Neutrophil (primary cell): ENCODE results near the gene AK2.
"Not testable (repeated sequence)": the region's sequence is repeated elsewhere in the genome, so short reads cannot be mapped to it uniquely, and the experiment has no call there.

Experiments
- H3K27ac ChIP-seq: fragments of 200-600 bp; sonication (generic); 2 replicates; pipeline ENCODE4 v1.5.1; 2016; ENCODE audit warnings: mild to moderate bottlenecking, moderate library complexity
- H3K27me3 ChIP-seq: fragments of 200-600 bp; sonication (generic); 2 replicates; pipeline ENCODE4 v1.6.0; 2016; ENCODE audit warnings: mild to moderate bottlenecking
- H3K36me3 ChIP-seq: fragments of 200-600 bp; sonication (generic); 2 replicates; pipeline ENCODE4 v1.5.1; 2017
- H3K4me1 ChIP-seq, 2 experiments: fragments of 200-600 bp in 1 of 2; sonication (generic) in 1 of 2; 1 replicate in 1 of 2; 2 replicates in 1 of 2; pipeline versions ENCODE4 v1.5.1 to v1.6.1; 2013 to 2016; ENCODE audit warnings: low read depth in 1 of 2, low read length in 1 of 2, mild to moderate bottlenecking in 1 of 2, moderate library complexity in 1 of 2; ENCODE audit not compliant: control insufficient read depth in 1 of 2, insufficient read depth in 1 of 2
- H3K4me3 ChIP-seq, 2 experiments: fragments of 200-600 bp in 1 of 2; sonication (generic) in 1 of 2; 1 replicate in 1 of 2; 2 replicates in 1 of 2; pipeline ENCODE4 v1.5.1; 2013 to 2016; ENCODE audit warnings: low read depth in 1 of 2, low read length in 1 of 2, mild to moderate bottlenecking in 1 of 2, moderate library complexity in 1 of 2
- H3K9me3 ChIP-seq: fragments of 200-600 bp; sonication (generic); 2 replicates; pipeline ENCODE4 v1.5.1; 2016
- CTCF ChIP-seq: fragments of 200-600 bp; sonication (generic); IDR thresholded peaks from 2 replicates; pipeline ENCODE4 v1.5.1; 2016; ENCODE audit warnings: antibody characterized with exemption

The AK2 gene

DNA sequence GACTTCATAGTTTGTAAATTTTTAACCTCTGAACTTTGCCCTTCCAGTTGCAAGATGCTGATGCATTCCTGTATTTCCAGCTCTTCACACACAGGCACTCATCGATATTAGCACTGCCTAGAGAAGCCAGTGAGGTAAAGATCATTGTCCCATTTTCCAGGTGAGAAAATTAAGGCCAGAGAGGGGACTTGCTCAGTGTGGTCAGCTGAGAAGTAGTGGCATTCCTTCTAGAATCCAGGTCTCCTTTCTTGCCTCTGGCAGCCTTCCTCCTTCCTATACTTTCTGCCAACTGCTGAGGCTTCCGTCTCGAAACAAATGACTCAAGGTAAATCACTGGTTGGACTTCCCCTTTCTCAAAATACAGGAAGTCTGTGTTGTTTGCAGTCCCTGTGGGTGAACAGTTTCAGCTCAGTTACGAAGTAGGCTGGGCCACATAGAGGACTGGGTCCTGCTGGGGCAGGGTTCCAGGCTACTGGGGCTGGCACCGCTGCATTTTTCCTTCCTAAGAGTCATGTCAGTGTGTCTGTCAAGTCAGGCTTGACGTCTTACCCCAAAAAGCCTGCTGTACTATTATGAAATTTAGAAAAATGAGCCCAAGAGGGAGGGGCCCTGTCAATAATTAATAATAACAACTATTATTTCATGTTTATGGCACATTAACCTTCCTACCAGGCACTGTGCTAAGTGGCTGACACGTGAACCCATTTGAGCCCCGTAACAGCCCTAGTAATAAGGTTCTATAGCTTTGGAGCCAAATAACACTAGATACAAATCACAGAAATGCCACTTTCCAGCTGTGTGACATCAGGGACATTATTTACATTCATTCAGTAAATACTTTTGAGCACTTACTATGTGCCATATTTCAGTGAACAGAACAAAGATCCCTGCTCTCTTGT, 55.4 kb downstream of the AK2 start:
- no peaks in the 10 kb centered on the region for H3K9me3 ChIP-seq
- no peaks in the 10 kb centered on the region for H3K36me3 ChIP-seq
- H3K4me3 ChIP-seq: peak overlapping the region; percentile 42 to 52
- H3K27me3 ChIP-seq: no peaks in the 10 kb centered on the region
- H3K27ac ChIP-seq: peak overlapping the region; percentile 96
- peaks cover 56 to 60% of the 10 kb centered on the region in 2 experiments for H3K4me1 ChIP-seq
- no peak for TF ChIP-seq CTCF

DNA sequence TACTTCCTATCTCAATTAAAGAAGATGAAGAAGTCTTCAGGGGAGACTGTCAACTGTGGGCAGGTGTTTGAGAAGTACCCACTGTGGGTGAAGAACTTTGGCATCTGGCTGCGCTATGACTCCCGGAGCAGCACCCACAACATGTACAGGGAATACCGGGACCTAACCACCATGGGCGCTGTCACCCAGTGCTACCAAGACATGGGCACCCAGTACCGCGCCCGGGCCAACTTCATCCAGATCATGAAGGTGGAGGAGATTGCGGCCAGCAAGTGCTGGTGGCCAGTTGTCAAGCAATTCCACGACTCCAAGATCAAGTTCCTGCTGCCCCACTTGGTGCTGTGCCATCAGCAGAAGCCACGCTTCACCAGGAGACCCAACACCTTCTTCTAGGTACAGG, 56.6 kb downstream of the AK2 start:
- peak overlapping the region; percentile 96 for H3K27ac ChIP-seq
- no peaks in the 10 kb centered on the region for H3K9me3 ChIP-seq
- TF ChIP-seq CTCF: no peak
- H3K36me3 ChIP-seq: no peaks in the 10 kb centered on the region
- H3K4me3 ChIP-seq: peak overlapping the region in 1 of 2 experiments; percentile 52
- H3K27me3 ChIP-seq: no peaks in the 10 kb centered on the region
- H3K4me1 ChIP-seq: peaks cover 54 to 55% of the 10 kb centered on the region in 2 experiments

- TF ChIP-seq CTCF: no peak
- no peaks in the 10 kb centered on the region for H3K36me3 ChIP-seq
- no peak overlapping the region for H3K4me3 ChIP-seq
- peaks cover under 1% of the 10 kb centered on the region for H3K27me3 ChIP-seq
- H3K27ac ChIP-seq: no peak overlapping the region
- no peaks in the 10 kb centered on the region for H3K9me3 ChIP-seq
- peaks cover 43% of the 10 kb centered on the region in 2 experiments for H3K4me1 ChIP-seq
These were observed 57.8 kb downstream of the AK2 start for GRCh38 chr1:32978854-32979253.

DNA sequence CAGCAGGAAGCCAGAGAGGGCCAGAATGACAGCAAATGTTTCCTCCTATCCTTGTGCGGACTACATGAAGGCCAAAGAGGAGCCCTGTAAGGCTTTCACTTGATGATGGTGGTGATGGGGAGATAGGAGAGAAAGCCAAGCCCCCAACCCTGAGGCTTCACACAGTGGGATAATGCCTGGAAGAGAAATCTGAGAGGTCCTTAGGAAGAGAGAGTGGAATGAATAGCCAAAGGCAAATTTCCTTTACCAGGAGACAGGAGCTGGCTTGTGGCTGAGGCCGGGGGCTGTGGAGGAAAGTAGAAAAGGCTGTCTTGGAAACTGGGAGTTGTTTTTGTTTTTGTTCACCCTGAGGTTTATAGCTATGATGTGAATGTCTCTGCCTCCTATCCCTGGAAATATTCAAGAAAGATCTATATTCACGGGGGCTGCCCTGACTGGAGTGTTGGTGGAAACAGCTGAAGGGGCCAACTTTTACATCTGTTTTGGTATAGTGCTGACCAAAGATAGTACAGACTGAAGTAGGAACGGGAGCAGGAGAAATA, 59.1 kb downstream of the AK2 start:
- no peak overlapping the region for H3K4me3 ChIP-seq
- H3K9me3 ChIP-seq: no peaks in the 10 kb centered on the region
- TF ChIP-seq CTCF: no peak
- H3K27me3 ChIP-seq: peaks cover 11% of the 10 kb centered on the region
- peak overlapping the region; percentile 18 for H3K27ac ChIP-seq
- H3K4me1 ChIP-seq: peaks cover 40 to 42% of the 10 kb centered on the region in 2 experiments
- H3K36me3 ChIP-seq: no peaks in the 10 kb centered on the region

DNA sequence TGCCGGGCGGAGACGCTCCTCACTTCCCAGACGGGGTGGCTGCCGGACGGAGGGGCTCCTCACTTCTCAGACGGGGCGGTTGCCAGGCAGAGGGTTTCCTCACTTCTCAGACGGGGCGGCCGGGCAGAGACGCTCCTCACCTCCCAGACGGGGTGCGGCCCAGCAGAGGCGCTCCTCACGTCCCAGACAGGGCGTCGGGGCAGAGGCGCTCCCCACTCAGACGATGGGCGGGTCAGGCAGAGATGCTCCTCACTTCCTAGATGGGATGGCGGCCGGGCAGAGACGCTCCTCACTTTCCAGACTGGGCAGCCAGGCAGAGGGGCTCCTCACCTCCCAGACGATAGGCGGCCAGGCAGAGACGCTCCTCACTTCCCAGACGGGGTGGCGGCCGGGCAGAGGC, 61.6 kb downstream of the AK2 start:
- not testable (repeated sequence) for H3K36me3 ChIP-seq, H3K9me3 ChIP-seq, H3K27ac ChIP-seq, H3K4me3 ChIP-seq
- H3K27me3 ChIP-seq: peaks cover 32% of the 10 kb centered on the region
- peaks cover 18 to 21% of the 10 kb centered on the region in 2 experiments for H3K4me1 ChIP-seq

DNA sequence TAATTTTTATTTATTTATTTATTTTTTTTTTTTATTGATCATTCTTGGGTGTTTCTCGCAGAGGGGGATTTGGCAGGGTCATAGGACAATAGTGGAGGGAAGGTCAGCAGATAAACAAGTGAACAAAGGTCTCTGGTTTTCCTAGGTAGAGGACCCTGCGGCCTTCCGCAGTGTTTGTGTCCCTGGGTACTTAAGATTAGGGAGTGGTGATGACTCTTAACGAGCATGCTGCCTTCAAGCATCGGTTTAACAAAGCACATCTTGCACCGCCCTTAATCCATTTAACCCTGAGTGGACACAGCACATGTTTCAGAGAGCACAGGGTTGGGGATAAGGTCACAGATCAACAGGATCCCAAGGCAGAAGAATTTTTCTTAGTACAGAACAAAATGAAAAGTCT, 63.2 kb downstream of the AK2 start:
- H3K36me3 ChIP-seq, H3K27ac ChIP-seq, H3K9me3 ChIP-seq: not testable (repeated sequence)
- peak overlapping the region in 1 of 2 experiments; percentile 56 for H3K4me3 ChIP-seq
- H3K27me3 ChIP-seq: peaks cover 32% of the 10 kb centered on the region
- H3K4me1 ChIP-seq: peaks cover 17 to 21% of the 10 kb centered on the region in 2 experiments
